Fibroblast of skin of back (primary cell): ENCODE results near the gene RAB23.

Source experiments
- DNase-seq: peaks from one replicate; pipeline ENCODE4 v3.0.0-alpha.2; 2013

The RAB23 gene

DNA sequence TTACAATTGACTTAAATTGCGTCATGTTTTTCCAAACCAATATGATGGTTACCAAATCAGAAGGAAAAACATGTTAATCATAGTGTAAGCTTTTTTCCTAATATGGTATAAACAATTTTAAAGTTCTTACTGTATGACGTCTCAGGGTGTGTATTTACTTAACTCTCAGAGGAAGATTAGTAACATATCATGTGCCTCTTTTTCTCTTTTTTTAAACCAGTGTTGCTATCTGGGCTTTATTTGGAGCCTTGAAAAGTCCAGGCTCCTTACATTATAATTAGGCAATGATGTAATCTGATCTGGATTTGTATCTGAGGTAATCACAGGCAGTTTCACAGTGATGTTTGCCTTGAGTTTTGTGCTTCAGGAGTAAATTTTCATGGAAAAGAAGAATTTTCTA is 20.4 kb upstream of the RAB23 start:
- peak; percentile 97 for DNase-seq

DNA sequence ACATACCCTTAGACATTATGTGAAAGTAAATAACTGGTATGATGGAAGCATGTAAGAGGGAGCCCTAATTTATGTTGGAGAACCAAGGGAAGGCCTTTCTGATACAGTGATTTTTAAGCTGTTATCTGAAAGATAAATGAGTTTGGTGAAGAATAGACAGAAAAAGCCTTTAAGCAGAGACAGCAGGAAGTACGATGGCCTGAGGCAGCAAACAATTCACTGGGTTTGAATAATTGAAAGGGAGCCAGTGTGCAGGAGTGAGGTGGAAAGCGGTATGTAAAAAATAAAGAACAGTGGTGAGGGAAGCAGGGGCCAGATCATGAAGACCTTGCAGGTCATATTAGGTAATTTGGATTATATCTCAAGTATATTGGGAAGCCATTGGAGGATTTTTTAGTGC is 4.1 kb upstream of the RAB23 start:
- no peak for DNase-seq

DNA sequence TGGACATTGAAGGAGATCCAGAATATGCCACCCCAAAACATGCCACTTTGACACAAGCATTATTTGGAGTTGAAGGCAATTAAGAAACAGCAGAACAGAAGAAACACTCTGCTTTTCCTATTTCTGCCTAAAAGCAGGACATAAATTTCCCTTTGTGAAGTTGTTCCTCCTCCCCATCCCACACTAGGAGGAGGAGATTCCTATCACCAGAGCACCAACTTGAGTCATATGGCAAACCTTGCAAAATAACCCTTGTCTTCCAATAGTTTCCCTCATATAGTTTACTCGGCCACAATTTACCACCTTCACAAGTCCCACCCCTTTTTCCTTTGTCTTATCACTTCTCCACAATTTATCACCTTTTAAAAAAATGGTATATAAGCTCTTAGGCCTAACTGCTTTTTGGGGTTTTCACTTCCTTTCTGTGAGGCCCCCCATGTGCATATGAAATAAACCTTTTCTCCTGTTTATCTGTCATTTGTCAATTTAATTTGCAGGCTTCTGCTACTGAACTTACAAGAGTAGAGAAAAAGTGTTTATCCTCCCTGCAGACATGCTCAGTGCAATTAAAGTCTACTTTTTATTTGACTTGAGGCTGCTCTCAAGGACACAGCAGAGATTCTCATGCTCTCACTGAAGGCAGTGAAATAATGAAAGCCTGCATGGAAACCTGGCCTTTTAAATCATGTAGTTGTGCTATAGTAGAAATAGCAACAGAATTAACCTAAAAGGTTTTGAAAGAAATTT is 2.8 kb upstream of the RAB23 start:
- DNase-seq, result peak; percentile 44

GRCh38 chr6:57222743-57223077 is 603 bp upstream of the RAB23 start:
- no peak for DNase-seq

- peak; percentile 76 for DNase-seq
These were observed 744 bp downstream of the RAB23 start for GRCh38 chr6:57221191-57221935.

DNA sequence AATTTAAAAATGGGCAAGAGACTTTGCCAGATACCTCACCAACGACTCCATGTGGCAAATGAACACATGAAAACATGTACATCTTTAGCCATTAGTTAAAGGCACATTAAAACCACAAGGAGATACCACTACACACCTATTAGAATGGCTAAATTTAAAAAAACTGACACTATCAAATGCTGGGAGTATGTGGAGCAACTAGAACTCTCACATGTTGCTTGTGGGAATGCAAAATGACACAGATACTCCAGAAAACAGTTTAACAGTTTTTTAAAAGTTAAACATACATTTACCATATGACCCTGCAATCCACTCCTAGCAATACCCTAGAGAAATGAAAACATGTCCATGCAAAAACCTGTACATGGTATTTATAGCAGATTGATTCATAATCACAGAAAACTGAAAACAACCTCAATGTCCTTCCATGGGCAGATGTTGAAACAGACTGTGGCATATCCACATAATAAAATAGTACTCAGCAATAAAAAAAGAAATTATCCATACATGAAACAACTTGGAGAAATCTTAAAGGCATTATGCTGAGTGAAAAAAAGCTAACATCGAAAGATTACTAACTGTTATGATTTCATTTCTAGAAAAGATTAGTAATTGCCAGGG is 1.9 kb downstream of the RAB23 start:
- DNase-seq, result peak; percentile 12

GRCh38 chr6:57217270-57217669 is 4.8 kb downstream of the RAB23 start:
- DNase-seq, result no peak

- no peak for DNase-seq
These were observed 5.6 kb downstream of the RAB23 start for GRCh38 chr6:57216235-57217101.

DNA sequence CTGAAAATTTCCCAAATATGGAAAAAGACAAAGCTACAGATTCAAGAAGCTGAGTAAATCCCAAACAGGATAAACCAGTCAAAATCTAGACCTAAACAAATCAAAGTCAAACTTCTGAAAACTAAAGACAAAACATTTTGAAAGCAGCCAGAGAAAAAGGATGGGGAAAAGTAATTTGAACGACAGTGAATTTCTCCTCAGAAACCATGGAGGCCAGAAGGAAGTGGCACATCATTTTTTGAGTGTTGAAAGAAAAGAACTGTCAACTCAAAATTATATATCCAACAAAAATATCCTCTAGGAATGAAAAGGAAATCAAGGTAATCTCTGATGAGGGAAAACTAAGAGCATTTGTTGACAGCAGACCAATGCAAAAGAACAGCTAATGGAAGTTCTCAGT is 6.8 kb downstream of the RAB23 start:
- no peak for DNase-seq

DNA sequence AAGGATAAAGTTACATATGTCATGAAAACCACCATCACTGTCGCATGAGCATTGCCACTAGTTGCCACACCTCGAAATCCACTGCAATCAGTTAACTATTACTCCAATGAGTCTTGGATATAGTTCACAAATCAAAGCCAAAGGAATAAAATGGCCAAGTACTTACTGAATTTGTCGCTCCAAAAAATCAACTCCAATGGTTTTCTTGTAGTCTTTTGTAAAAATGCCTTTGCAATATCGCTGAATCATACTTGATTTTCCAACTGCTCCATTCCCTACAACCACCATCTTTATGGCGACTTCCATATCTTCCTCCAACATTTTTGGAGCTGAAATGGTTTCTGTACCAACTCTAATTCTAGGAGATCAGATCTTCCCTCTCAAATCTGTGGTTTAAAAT is 12.0 kb downstream of the RAB23 start:
- no peak for DNase-seq

- no peak for DNase-seq
These were observed 13.1 kb downstream of the RAB23 start for GRCh38 chr6:57209030-57209429.

DNA sequence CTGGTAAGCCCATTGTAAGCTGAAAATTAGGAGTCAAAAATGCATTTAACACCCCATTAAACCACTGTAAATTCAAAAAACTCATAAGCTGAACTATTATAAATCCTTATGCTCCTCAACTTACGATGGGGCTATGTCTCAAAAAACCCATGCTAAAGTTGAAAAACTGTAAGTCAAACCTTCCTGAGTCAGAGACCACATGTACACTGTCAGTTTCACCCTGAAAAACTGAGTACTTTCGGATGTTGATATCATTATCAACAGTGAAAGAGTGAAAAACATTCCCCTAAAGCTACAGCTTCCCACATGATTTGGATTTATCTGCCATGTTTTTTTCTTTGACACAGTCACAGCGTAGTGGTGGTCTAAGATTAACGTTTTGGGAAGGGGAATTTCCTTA is 14.2 kb downstream of the RAB23 start:
- DNase-seq, result no peak

DNA sequence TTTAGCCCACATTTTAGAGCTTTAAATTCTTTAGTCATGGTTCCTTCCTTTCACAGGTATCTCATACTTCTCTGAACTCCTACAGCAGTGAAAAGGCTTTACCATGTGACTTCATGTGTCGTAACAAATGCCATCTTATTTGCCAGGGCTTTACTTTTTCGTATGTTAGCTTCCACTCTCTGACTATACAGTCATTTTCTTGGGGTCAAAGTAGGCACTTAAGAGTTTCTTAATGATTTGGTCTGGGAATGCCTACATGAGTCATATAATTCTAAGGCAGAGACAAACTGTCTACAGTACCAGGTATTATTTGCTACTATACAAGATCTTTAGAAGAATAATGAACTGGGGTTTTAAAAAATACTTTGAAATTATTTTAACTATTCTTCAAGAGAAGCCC is 15.0 kb downstream of the RAB23 start:
- peak; percentile 27 for DNase-seq

GRCh38 chr6:57205550-57206328 is 16.4 kb downstream of the RAB23 start:
- no peak for DNase-seq

DNA sequence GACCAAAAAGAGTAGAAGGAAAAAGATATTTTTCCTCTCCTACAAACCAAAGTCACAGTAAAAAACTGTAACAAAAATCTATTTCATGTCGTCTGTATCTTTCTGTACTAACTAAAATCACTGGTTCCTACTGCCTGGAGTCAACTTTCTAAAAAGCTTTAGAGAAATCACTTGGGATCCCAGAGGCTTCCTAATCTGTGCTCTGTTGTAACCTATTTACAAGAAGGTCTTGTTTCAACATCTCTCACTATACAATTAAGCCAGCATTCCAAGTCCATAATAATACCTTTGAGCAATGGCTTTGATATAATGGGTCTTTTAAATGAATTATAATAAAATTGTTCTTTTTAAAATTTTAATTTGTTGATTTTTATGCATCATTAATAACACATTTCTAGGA is 20.4 kb downstream of the RAB23 start:
- DNase-seq, result no peak

DNA sequence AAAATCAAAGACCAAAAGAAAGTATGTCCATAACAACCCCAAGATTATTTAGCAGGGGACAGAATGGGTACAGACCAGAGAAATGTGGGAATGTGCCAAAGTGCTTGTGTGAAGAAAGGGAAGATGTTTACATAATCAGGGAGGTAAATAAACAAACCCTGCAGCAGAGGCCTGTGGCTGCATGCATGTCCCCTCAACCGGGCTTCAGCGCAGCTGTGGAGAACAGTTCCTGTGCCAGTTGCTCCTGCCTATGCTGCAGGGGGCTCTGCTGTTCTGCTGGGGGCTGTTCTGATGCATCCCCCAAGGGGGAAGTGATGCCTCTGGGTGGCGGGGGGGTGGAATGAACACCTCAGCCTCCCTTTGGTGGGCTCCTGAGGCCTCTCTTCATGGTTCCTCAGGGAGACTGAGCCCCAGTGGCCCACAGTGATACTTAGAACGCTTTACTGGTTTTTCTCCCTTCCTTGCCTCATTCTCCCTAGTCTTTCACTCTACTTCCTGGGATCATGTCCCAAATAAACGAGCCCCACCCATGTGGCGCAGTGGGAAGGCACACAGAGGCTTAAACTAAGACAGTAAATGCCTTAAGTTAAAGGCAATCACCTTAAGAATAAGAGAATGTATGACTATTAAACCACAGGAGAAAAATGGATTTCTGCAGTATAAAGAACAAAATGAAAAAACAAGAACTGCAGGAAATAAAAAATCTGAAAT is 23.0 kb downstream of the RAB23 start:
- DNase-seq, result peak; percentile 37

DNA sequence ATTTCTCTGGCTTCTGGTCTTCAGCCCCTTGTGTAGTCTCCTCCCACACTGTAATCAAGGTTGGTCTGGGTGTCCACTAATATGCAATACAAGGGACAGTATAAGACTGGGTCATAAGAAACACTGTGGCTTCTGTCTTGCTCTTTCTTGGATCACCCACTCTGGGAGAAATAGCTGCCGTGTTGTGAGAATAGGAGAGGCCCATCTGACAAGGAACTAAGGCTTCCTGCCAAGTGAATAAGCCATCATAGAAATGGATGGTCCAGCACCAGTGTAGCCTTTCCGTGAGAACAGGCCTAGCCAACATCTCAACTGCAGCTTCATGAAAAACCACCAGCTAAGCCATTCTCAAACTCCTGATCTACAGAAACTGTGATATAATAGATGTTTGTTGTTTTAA is 26.6 kb downstream of the RAB23 start:
- no peak for DNase-seq

- DNase-seq, result no peak
These were observed 28.9 kb downstream of the RAB23 start for GRCh38 chr6:57193177-57193576.

DNA sequence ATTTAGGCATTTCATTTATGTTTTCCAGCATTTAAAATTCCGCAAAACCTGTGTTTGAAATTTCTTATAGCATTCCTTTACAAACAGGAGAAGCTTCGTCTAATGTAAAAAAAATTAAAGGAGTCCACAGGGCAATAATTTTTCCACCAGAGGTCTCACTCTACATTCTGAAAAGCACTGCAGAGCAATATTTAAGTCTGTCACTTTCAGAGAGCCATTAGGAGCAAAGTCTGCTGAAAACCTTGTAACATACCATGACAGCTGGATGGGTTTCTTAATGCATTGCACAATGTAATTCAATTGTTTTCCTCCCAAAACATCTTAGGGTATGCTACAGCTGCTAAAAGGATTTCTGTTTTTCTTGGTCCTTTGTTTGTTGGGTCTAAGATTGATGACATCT is 32.0 kb downstream of the RAB23 start:
- DNase-seq, result peak; percentile 48

GRCh38 chr6:57183336-57183735 is 38.8 kb downstream of the RAB23 start:
- DNase-seq, result peak; percentile 49

- DNase-seq, result no peak
These were observed 40.1 kb downstream of the RAB23 start for GRCh38 chr6:57182017-57182432.
